OCI-LY7 (cell line): Measurements from ENCODE around the gene SLC6A4.

Experiments
- CTCF ChIP-seq: fragments of 200-600 bp; sonication (generic); conservative IDR thresholded peaks from 2 replicates; pipeline ENCODE4 v1.5.1; 2014; ENCODE audit warnings: mild to moderate bottlenecking, antibody characterized with exemption, low read length, moderate library complexity, mixed read lengths
- EZH2phosphoT487 ChIP-seq: fragments of 200-600 bp; sonication (generic); IDR thresholded peaks from 2 replicates; pipeline ENCODE4 v1.6.1; 2018; ENCODE audit warnings: low read depth, borderline replicate concordance, mild to moderate bottlenecking, mixed run types, antibody characterized with exemption, low read length, moderate library complexity, mixed read lengths

- no peak for TF ChIP-seq CTCF
- no peak for TF ChIP-seq EZH2phosphoT487
Observed at GRCh38 chr17:30158896-30159625, 76.4 kb downstream of the SLC6A4 start.
